HG03280 (cell line): ENCODE results near the gene IL13.

ENCODE experiments used
- ATAC-seq: cut with Tn5 transposase; IDR thresholded peaks from one replicate; pipeline ENCODE4 v1.9.1; 2021; ENCODE audit warnings: mild to moderate bottlenecking, moderate library complexity; ENCODE audit not compliant: unreplicated experiment

Gene IL13

GRCh38 chr5:132669966-132670882 lies 12.3 kb downstream of the IL13 start:
- ATAC-seq = no peak

- no peak for ATAC-seq
Measured at GRCh38 chr5:132671000-132671399, 13.0 kb downstream of the IL13 start.

GRCh38 chr5:132673488-132673887 lies 15.5 kb downstream of the IL13 start:
- ATAC-seq = no peak

GRCh38 chr5:132673939-132674630 lies 16.1 kb downstream of the IL13 start, which contains the start of gene IL4:
TSS of gene IL4 (plus strand) at chr5:132673989. CDS start at chr5:132674051, 62 bp downstream.
- ATAC-seq = no peak

GRCh38 chr5:132674671-132675506 lies 16.9 kb downstream of the IL13 start:
- peak; percentile 86 for ATAC-seq

GRCh38 chr5:132675936-132676689 lies 18.1 kb downstream of the IL13 start:
- no peak for ATAC-seq

- no peak for ATAC-seq
Measured at GRCh38 chr5:132677191-132677590, 19.2 kb downstream of the IL13 start.

- ATAC-seq = no peak
Measured at GRCh38 chr5:132677682-132678400, 19.9 kb downstream of the IL13 start.

GRCh38 chr5:132678735-132679134 lies 20.8 kb downstream of the IL13 start:
- no peak for ATAC-seq

GRCh38 chr5:132679166-132679565 lies 21.2 kb downstream of the IL13 start:
- ATAC-seq = no peak

- ATAC-seq = no peak
Measured at GRCh38 chr5:132679717-132680380, 21.9 kb downstream of the IL13 start.

GRCh38 chr5:132680780-132681475 lies 23.0 kb downstream of the IL13 start:
- no peak for ATAC-seq

- no peak for ATAC-seq
Measured at GRCh38 chr5:132681476-132681831, 23.5 kb downstream of the IL13 start.

- ATAC-seq = no peak
Measured at GRCh38 chr5:132681983-132682382, 24.0 kb downstream of the IL13 start.

GRCh38 chr5:132684491-132684890 lies 26.5 kb downstream of the IL13 start:
- ATAC-seq = no peak

- ATAC-seq = no peak
Measured at GRCh38 chr5:132684922-132685720, 27.1 kb downstream of the IL13 start.

GRCh38 chr5:132686193-132686592 lies 28.2 kb downstream of the IL13 start:
- no peak for ATAC-seq

- no peak for ATAC-seq
Measured at GRCh38 chr5:132687995-132688394, 30.0 kb downstream of the IL13 start.
